ENCODE measurements around the gene STING1. TPM values are rescaled to one million over a fixed set of nuclear protein-coding genes. Genes with fewer than 3 reads are reported as not detected.

The STING1 gene
- total RNA-seq (2021; fragmentation: NEBNext Ultra II Directional; extraction: Animal tissue kit (Norgen Biotek cat#: 25700)) (0.26 and 0.42 TPM in 2 replicates), polyA plus RNA-seq (2011; rRNA removed) (0.47 and 1.2 TPM in 2 replicates), polyA minus RNA-seq (2011; rRNA and poly(A)+ RNA removed) (0.38 and 0.90 TPM in 2 replicates)
- 0.74 TPM for polyA plus RNA-seq (2011; cell fraction: cytosol; rRNA removed)
- 1.5 TPM for polyA plus RNA-seq (2011; cell fraction: nucleus; rRNA removed)
- polyA plus RNA-seq (2012, experiment 1 of 2) = 0.35 to 0.66 TPM (median 0.62 TPM) in 4 replicates
- 0.12 TPM for polyA plus RNA-seq (2012, experiment 2 of 2)
- 0.24 TPM for polyA plus RNA-seq (2013, experiment 1 of 2)
- polyA plus RNA-seq (2013, experiment 2 of 2) = 0.29 TPM
- polyA minus RNA-seq (2011; cell fraction: cytosol; rRNA and poly(A)+ RNA removed) = not detected
- polyA minus RNA-seq (2011; cell fraction: nucleus; rRNA and poly(A)+ RNA removed) = 0.90 TPM
- long read RNA-seq, experiment 1, partial matches to known transcripts = 1 of 2 reads
- long read RNA-seq, experiment 1, other reads (novel, unspliced or antisense) = 0 of 2 reads
- long read RNA-seq, experiment 2 = 0 reads

- no peak within 1 kb of the TSS; the same call in 1 of the 2 replicates for H2AK5ac ChIP-seq (ENCODE audit: low read depth, low read length)
- no peak within 1 kb of the TSS for H2BK120ac ChIP-seq (replicated peaks; ENCODE audit: low read depth, low read length)
- H2BK15ac ChIP-seq (ENCODE audit: low read length) = 0 out of 2 replicates have a peak within 1 kb of the TSS, but pooled peaks have one; percentile 61
- peak within 1 kb of the TSS; percentile 48 for H3K18ac ChIP-seq (ENCODE audit: extremely low read depth, low read length)
- no peak within 1 kb of the TSS for H3K4ac ChIP-seq (replicated peaks; ENCODE audit: insufficient read length, low read depth, low read length)
- no peak within 1 kb of the TSS for H3K27ac ChIP-seq (ENCODE audit: low read depth, low read length)
- no peaks in the 10 kb centered on the region for H4K20me1 ChIP-seq (replicated peaks in 1 of 2; ENCODE audit: control insufficient read depth in 1 of 2, insufficient read depth in 2 of 2, low read length in 2 of 2)
- H3K14ac ChIP-seq (ENCODE audit: insufficient read length) = no peak within 1 kb of the TSS
- peak within 1 kb of the TSS; percentile 39 for H4K8ac ChIP-seq (ENCODE audit: extremely low read depth, insufficient read depth, low read length)
- H3K23me2 ChIP-seq (ENCODE audit: low read depth, low read length) = no peaks in the 10 kb centered on the region; the same call in 1 of the 2 replicates
- H3K79me2 ChIP-seq (ENCODE audit: control insufficient read depth in 1 of 2, insufficient read depth in 2 of 2, low read length in 2 of 2) = no peaks in the 10 kb centered on the region
- 0 out of 2 replicates have a peak within 1 kb of the TSS, but pooled peaks have one; percentile 48 for H2BK20ac ChIP-seq (ENCODE audit: low read length)
- FAIRE-seq (no peak), DNase-seq (ENCODE audit: low read depth in 1 of 2, low spot score in 2 of 2) (no peak)
- no peak within 1 kb of the TSS for H2BK12ac ChIP-seq (ENCODE audit: low read depth, low read length)
- no peak within 1 kb of the TSS for H3K4me2 ChIP-seq (ENCODE audit: insufficient read depth in 1 of 2, low read depth in 2 of 2, low read length in 2 of 2)
- no peaks in the 10 kb centered on the region for H3K27me3 ChIP-seq (replicated peaks in 1 of 4; ENCODE audit: control insufficient read depth in 3 of 4, extremely low read depth in 1 of 4, insufficient read depth in 3 of 4, low read length in 3 of 4)
- 94% methylated on average over 19 of the region's 19 CpGs; no CpG with 5 or more reads in 1 of the 2 experiments for WGBS, 2 experiments (ENCODE audit: extremely low coverage in 1 of 2, insufficient coverage in 1 of 2, insufficient read length in 1 of 2, insufficient replicate concordance in 2 of 2, low coverage in 1 of 2, low lambda C conversion rate in 2 of 2, missing lambda C conversion rate in 1 of 2)
- H2AFZ ChIP-seq (ENCODE audit: low read length) = peak within 1 kb of the TSS; percentile 74
- POLR2A ChIA-PET (ENCODE audit: partially characterized antibody) = interaction anchor here (0.6 to 1.4 kb wide), 6 partner anchors 20 to 206 kb away, joined by 3 to 4 read pairs (median 3); partner anchors contain the start of genes ECSCR and UBE2D2
- no peak within 1 kb of the TSS for H3K56ac ChIP-seq (replicated peaks; ENCODE audit: insufficient read length, low read depth, low read length)
- no peak within 1 kb of the TSS for H3K4me3 ChIP-seq (ENCODE audit: extremely low read depth in 1 of 4, insufficient read depth in 2 of 4, low read depth in 3 of 4, low read length in 4 of 4)
- H3K36me3 ChIP-seq (ENCODE audit: control insufficient read depth in 2 of 4, insufficient read depth in 4 of 4, low read length in 3 of 4) = no peaks in the 10 kb centered on the region
- no peaks in the 10 kb centered on the region for H3K79me1 ChIP-seq (ENCODE audit: low read depth, low read length)
- no peak within 1 kb of the TSS for H3K9ac ChIP-seq (replicated peaks in 1 of 4; ENCODE audit: extremely low read depth in 1 of 4, low read depth in 3 of 4, low read length in 3 of 4)
- peaks cover 0 to 10% (median 5%) of the 10 kb centered on the region in 4 experiments; a peak in 5 of 7 replicates for H3K4me1 ChIP-seq (replicated peaks in 1 of 4; ENCODE audit: control insufficient read depth in 3 of 4, insufficient read depth in 4 of 4, low read length in 3 of 4)
- CTCF ChIA-PET (ENCODE audit: partially characterized antibody) = interaction anchor here (0.6 to 5.3 kb wide), 16 partner anchors 9 to 87 kb away, joined by 3 to 38 read pairs (median 5); partner anchors contain the start of genes ECSCR and SMIM33
- H3K9me3 ChIP-seq (ENCODE audit: insufficient read depth in 2 of 2, low read depth in 1 of 2, low read length in 1 of 2) = no peaks in the 10 kb centered on the region
- H4K91ac ChIP-seq (replicated peaks; ENCODE audit: insufficient read length, low read length) = no peak within 1 kb of the TSS
- H4K5ac ChIP-seq (ENCODE audit: insufficient read length, low read depth, low read length) = no peak within 1 kb of the TSS
- peak within 1 kb of the TSS; percentile 66; the same call in 1 of the 2 replicates for H2BK5ac ChIP-seq (ENCODE audit: low read depth, low read length)
- no peak within 1 kb of the TSS for H3K23ac ChIP-seq (ENCODE audit: insufficient read length)
- no peak for TF ChIP-seq CEBPB (IDR thresholded peaks at IDR 0.05; ENCODE audit: low read depth, low read length)
- no peak for TF ChIP-seq SAP30 (IDR thresholded peaks at IDR 0.05; ENCODE audit: insufficient read depth, insufficient replicate concordance, low read length)
- no peak for TF ChIP-seq POLR2AphosphoS5 (IDR thresholded peaks at IDR 0.05; ENCODE audit: low read depth, low read length)
- TF ChIP-seq SRF (IDR thresholded peaks at IDR 0.05; ENCODE audit: low read depth, low read length) = no peak
- no peak for TF ChIP-seq GABPA (IDR thresholded peaks at IDR 0.05; ENCODE audit: borderline replicate concordance, insufficient read depth, low read length)
- TF ChIP-seq ZNF274 (IDR thresholded peaks at IDR 0.05; ENCODE audit: borderline replicate concordance, extremely low read depth, low read length) = no peak
- no peak for TF ChIP-seq NRF1 (IDR thresholded peaks at IDR 0.05; ENCODE audit: low read depth, low read length)
- TF ChIP-seq PHF8 (conservative IDR thresholded peaks at IDR 0.05; ENCODE audit: low read depth, low read length) = no peak
- TF ChIP-seq YY1 (IDR thresholded peaks at IDR 0.05; ENCODE audit: low read depth, low read length) = no peak
Observed at GRCh38 chr5:139482050-139482889, at the start of gene STING1. Gene STING1 (minus strand): TSS chr5:139482758. CDS start chr5:139481704, 1,054 bp downstream.
